ENCODE data around the gene AK2. TPM values are rescaled to one million over a fixed set of nuclear protein-coding genes. Genes with fewer than 3 reads are reported as not detected.

Gene AK2
- total RNA-seq, 1 donor from 2014 or later, result 46.9 TPM

GRCh38 chr1:33022650-33023200, 14.0 kb downstream of the AK2 start:
- no peak for DNase-seq

GRCh38 chr1:33021567-33022431, 14.9 kb downstream of the AK2 start:
- no peak for DNase-seq

DNA sequence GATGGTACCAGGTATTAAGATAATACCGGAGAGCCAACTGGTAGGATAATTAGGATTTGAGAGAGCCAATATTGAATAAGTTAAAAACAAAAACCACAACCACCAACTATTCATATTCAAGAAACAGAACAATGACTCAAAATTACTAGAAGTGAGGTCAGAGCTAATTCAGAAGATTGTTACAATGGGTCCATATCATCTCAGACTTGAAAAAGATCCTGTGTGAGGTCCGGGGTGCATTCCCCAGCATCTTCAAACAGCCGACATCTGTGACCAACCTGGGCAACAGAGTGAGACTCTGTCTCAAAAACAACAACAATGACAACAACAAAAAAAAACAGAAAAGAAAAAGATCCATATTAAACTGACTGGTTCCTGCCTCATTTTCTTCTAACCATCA, 18.6 kb downstream of the AK2 start:
- no peak for DNase-seq

DNA sequence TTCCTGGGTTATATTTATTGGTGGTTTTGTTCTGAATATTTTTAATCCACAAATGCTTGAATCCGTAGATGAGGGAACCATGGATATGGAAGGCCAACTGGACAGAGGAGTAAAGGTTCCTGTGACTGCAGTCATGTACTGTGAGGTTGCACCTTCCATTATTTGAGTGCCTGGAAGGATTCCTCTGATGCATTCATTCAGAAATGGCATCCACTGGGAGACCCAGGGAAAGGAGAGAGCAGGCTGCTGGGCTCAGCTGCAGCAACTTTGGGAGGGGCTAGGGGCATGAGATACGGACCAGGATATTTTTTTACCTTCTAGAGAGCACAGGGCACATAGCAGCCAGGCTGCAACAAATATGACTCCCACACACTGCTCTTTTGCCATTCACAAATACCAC, 19.5 kb downstream of the AK2 start:
- no peak for DNase-seq

- no peak for DNase-seq
These were observed 21.5 kb downstream of the AK2 start for GRCh38 chr1:33015216-33015615.

DNA sequence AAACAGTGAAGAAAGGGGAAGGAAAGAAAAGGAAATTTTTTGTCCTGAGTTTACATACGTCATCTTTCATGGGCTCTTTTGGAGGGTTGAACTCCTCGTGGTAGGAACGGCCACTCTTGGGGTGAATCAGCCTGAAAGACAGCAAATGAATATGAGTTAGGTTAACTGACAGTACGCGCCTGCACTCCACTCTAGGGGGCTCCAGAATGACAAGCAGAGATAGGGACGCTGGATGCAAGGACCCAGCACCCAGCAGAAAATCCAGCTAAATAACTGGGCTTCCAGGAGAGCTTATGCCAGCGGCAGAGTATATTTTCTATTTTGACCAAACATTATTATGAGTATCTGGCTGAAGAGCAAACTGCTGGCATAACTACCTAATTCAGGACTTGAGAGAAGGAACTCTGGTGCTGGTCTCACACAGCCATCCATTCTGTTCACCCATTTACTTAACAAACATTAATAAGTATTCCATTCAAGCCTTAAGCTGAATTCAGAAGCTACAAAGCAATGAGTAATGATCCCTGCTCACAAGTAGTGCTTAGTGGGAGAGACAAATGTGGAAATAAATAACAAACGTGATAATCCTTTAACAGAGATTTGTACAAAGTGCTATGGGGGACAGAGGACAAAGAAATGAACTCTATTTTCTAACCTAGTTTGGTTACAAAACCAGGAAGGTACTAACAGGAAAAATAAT, 22.1 kb downstream of the AK2 start:
- DNase-seq, result no peak

GRCh38 chr1:33013791-33014190, 22.9 kb downstream of the AK2 start:
- DNase-seq, result no peak

DNA sequence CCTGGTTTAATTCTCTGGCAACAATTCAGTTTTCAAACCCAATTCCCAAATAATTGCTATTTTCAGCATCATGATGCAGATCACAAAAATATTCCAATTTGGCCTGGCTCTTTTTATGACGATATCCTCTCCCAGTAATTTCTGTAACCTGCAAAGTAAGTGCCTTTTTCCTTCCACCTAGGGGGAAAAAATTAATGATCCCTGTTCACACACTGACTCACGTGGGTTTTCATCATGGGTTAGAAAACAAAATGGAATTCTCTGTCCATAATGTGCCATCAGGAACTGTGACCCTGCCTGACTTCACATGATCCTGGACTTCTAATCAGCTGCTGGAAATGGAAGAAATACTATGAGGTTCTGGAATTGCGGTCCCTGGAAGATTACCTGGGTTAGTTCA, 24.5 kb downstream of the AK2 start:
- no peak for DNase-seq

- DNase-seq, result peak; percentile 35
These were observed 25.6 kb downstream of the AK2 start for GRCh38 chr1:33010932-33011731.

DNA sequence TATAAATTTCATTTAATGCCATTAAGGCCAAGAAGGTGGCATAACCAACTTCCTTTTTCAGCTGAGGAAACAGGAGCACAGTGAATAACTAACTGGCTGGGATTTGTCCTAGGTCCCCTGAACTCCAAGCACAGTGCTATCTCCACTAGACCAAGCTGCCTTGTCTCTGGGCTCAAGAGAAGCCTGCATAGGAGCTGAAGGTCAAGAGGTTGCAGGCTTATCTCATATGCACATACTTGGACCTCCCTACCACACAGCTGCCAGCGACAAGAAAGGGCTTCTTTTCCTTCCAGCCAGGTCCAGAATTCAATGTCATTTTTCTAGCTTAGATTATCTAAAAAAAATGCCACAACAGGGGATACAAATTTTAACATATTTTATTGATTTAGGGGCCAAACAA, 27.1 kb downstream of the AK2 start:
- DNase-seq, result no peak

- DNase-seq, result no peak
These were observed 28.4 kb downstream of the AK2 start for GRCh38 chr1:33008051-33008914.

DNA sequence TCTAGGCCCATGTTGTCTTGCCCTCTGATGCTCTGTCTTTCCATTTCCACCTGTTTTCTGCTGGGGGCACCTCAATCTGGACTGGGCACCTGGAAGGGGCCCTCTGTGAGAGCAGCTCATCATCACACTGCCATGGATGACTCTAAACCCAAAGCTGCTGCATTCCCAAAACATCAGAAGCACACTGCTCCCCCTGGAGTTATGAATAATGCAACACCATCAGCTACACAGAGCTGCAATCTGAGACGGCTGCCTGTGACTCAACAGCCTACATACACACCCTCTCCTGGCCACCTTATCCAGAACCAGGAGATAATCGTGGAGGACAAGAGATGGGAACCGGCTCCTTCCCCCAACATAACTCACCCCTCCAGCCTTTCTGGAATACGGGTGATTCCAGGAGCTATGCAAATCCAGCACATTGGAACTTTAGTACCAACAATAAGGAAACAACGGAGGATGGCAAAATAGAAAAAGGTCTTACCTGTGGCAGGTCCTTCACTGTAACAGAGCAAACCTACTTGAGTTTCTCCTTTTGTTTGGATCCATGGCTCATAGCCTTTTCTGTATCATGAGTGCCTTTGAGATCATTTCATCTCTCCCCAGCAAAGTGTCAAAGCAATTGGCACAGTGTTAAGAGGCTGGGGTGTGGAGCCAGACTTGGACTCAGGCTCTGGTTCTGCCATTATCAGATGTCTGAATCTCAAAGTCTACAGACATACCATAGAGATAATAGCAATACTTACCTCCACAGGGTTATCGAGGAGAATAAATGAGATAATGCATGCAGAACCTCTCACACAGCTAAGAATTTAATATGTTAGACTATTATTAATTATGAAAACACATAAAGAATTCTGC, 29.3 kb downstream of the AK2 start:
- peak; percentile 43 for DNase-seq

- DNase-seq, result no peak
These were observed 30.8 kb downstream of the AK2 start for GRCh38 chr1:33005838-33006421.

DNA sequence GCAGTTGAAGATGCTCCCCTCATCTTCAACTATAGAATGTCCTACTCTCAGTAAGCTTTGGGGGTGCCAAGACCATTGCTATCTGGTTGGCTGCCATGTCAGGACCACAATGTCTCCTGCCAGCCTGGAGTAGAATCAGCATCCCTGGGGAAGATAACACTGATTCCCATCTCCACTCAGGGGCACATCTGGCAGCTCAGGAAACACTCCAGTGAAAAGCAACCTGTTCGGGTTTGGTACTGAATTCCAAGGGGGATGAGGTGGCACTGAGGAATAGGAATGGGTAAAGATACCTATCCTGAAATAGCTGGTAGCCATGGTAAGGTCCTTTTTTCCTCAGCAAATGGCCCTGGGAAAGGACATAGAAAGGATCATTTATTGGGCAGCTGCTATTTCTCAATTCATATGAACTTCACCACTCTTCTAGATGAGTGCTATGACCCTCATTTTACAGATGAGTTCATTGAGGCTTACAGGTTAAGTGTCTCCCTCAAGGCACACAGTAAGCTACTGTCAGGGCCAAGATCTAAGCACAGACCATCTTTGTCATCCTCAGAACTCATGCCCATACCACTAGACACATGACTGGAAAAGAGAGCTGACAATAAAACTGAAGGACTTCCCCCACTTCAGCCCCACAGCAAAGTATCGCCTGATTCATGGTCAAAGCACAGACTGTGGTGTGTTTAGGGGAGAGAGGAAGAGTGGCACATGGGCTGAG, 31.4 kb downstream of the AK2 start:
- no peak for DNase-seq

DNA sequence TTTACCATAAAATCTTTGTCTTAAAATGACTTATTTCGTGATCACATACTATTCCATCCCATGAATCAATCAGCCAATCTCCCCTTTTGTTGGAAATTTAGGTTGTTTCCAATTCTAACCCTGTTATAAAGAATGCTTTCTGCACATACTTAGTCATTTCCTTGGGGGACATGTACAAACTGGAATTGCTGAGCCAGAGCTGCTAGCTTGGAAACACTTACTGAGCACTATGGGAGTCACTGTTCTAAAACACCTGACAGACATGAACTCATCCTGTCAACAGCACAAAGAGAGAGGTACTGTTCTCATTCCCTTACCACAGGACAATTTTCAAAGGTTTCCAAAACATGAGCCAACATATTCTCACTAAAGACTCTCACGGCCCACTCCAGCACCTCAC, 32.1 kb downstream of the AK2 start:
- DNase-seq, result no peak

DNA sequence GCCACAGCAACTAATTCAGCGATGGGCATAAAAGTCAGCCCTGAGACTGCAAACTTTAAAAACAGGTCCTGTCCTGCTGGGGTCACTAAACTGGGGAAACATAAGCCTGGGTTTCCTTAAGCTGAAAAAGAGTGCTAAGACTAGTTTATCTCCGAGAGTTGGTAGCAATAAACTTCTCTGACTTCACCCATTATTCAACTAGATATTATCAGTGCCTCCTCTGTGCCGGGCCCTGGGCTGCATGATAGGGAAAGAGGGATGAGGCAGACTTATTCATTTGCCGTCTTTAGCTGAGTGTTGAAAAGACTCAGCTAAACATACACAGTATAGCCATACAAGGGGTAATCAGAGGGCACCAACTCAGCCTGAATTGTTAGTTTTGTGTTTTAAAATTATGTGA, 33.0 kb downstream of the AK2 start:
- DNase-seq, result no peak

DNA sequence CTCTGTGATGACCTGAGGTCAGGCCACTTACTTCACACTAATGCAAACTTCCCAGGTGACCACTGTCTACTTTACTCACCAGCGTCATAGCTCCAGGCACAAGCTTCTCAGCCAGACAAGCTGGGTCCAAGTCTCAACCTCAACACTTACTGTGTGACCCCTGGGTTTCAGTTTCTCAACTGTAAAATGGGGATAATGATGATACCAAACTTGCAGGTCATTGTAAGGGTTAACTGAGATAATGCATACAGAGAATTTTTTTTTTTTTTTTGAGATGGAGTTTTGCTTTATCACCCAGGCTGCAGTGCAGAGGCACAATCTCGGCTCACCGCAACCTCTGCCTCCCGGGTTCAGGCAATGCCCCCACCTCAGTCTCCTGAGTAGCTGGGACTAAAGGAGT, 34.7 kb downstream of the AK2 start:
- DNase-seq, result no peak

DNA sequence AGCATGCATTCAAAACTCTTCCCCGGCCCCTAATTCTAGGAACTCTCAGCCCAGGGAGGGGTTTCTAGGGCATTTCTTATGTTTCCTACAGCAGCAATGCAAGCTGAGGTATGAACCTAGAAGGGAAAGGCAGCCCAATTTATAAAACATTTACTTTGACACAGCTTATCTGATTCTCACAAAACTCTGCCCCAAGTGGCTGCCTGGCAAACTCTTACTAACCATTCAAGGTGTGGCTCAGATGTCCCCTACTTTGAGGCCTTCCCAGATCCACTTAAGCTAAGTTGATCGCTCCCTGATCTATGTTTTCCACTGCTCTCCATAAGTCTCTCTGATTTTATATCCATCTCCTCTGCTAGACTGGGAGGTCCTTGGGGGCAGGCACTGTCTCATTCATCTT, 35.4 kb downstream of the AK2 start:
- DNase-seq, result no peak

- DNase-seq, result no peak
These were observed 36.2 kb downstream of the AK2 start for GRCh38 chr1:33000427-33001026.
